Fibroblast of peridontal ligament (primary cell): ENCODE data around the gene DOCK1.

ENCODE experiments used
- DNase-seq: peaks from one replicate; pipeline ENCODE4 v3.0.0-alpha.2; 2010; ENCODE audit errors: extremely low read depth

The DOCK1 gene

GRCh38 chr10:127462643-127463295, 557.5 kb downstream of the DOCK1 start:
- no peak for DNase-seq

GRCh38 chr10:127463548-127463947, 558.3 kb downstream of the DOCK1 start:
- DNase-seq = no peak

DNA sequence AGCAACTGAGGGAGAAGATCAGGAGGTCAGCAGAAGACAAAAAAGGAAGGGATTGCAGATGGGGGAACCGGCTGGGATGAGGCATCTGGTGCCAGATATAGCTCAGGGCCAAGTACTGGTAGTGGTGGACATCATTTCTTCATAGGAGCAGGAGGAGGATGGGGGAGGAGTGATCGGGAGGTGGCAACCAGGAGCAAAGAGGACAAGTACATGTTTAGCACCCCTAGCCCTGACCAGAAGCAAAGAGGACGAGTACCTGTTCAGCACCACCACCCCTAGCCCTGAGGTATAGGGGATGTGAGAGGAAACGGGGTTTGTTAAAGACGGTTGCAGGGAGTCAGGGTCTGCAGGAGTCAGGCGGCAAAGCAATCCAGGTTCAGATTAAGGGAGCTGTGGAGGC, 559.3 kb downstream of the DOCK1 start:
- DNase-seq = no peak

DNA sequence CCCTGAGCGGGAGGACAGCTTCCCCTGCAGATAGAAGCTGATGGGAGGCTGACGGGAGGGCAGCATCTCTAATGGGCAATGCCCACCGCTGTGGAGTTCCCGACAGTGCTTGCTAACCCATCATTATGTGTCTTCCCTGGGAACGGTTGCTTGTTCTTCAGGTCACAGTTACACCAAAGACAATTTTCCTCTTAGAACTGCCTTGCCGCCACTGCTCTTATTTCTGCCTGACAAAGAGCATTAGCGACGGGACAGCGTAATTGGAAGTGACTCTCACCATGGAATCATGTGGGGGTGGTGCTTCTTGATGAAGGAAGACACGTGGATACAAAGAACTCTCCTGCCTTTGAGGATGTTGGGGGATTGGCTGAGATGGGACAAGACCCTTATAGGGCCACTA, 562.6 kb downstream of the DOCK1 start:
- DNase-seq = no peak

GRCh38 chr10:127468632-127469031, 563.4 kb downstream of the DOCK1 start:
- no peak for DNase-seq

- no peak for DNase-seq
Observed at GRCh38 chr10:127470911-127471310, 565.7 kb downstream of the DOCK1 start.

DNA sequence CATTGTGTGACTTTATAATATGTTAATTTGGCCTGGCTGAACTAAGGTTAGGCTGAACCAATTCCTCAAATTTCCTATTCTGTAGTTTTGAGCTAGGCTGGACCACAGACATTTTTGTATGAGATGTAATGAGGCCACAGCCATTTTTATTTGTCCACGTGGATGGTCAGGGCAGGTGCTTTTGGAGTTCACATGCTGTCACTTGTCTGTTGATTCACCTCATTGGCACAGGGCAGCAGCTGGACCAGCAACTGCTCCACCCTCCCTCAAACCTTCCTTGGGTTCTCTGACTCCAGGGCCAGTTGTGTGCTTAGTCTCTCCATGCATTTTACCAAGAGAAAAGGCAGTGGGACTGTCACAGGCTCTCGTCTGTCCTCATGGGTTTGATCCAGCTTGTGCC, 567.7 kb downstream of the DOCK1 start:
- no peak for DNase-seq

- DNase-seq = no peak
Observed at GRCh38 chr10:127474501-127474900, 569.3 kb downstream of the DOCK1 start.

- DNase-seq = no peak
Observed at GRCh38 chr10:127485153-127485857, 580.1 kb downstream of the DOCK1 start.

GRCh38 chr10:127486355-127486754, 581.1 kb downstream of the DOCK1 start:
- DNase-seq = no peak

GRCh38 chr10:127492607-127493250, 587.5 kb downstream of the DOCK1 start:
- no peak for DNase-seq

- no peak for DNase-seq
Observed at GRCh38 chr10:127496035-127496434, 590.8 kb downstream of the DOCK1 start.

GRCh38 chr10:127497685-127498084, 592.5 kb downstream of the DOCK1 start:
- DNase-seq = no peak

DNA sequence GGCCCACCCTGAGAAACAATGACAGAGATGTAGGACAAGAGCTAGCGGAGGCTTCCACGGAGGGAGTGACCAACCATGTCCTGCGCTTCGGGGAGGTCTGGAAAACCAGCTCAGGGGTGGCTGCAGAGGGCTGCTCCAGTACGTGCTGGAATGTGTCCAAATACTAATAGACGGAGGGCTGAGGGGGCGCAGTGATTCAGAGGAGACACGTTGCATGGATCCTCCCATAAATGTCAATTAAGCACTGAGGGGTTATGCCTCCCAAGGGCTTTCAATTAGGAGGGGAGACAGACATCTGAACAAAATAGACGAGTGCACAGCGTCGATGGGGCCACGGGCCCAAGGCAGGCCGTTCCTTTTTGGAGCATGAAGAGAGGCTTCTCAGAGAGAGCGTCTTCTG, 592.9 kb downstream of the DOCK1 start:
- DNase-seq = no peak

GRCh38 chr10:127500127-127500526, 594.9 kb downstream of the DOCK1 start:
- DNase-seq = no peak
